Mesendoderm (in vitro differentiated cells): Measurements from ENCODE around the gene TYSND1.
A peak's percentile ranks its signal among the peaks of the same experiment; 100 is the strongest.
"Not testable (repeated sequence)": the region's sequence is repeated elsewhere in the genome, so short reads cannot be mapped to it uniquely, and the experiment has no call there.

Experiments used
- DNase-seq: peaks from one replicate; pipeline ENCODE4 v3.0.0; 2013
- H2AK5ac ChIP-seq: 2 replicates; pipeline ENCODE4 v1.6.1; 2013; ENCODE audit warnings: low read length, inconsistent platforms
- H2BK120ac ChIP-seq: 2 replicates; pipeline ENCODE4 v1.6.1; 2013; ENCODE audit warnings: low read depth, mild to moderate bottlenecking, low read length, moderate library complexity, mixed read lengths
- H2BK15ac ChIP-seq: replicated peaks from 2 replicates; pipeline ENCODE4 v1.6.1; 2013; ENCODE audit warnings: low read depth, mild to moderate bottlenecking, moderate library complexity
- H2BK5ac ChIP-seq: 2 replicates; pipeline ENCODE4 v1.6.1; 2013; ENCODE audit warnings: low read length, inconsistent platforms
- H3K18ac ChIP-seq: 2 replicates; pipeline ENCODE4 v1.6.1; 2013; ENCODE audit warnings: mild to moderate bottlenecking, low read length, mixed read lengths
- H3K23ac ChIP-seq: one replicate; pipeline ENCODE4 v1.6.1; 2013; ENCODE audit warnings: low read length
- H3K27ac ChIP-seq: 2 replicates; pipeline ENCODE4 v1.5.1; 2013; ENCODE audit warnings: low read depth, mild to moderate bottlenecking, inconsistent platforms, low read length, moderate library complexity
- H3K27me3 ChIP-seq: 2 replicates; pipeline ENCODE4 v1.6.1; 2013; ENCODE audit warnings: low read length, control low read depth, mild to moderate bottlenecking, inconsistent platforms; ENCODE audit not compliant: insufficient read depth, poor library complexity
- H3K36me3 ChIP-seq: 2 replicates; pipeline ENCODE4 v1.6.1; 2013; ENCODE audit warnings: low read length, inconsistent platforms; ENCODE audit not compliant: control insufficient read depth, insufficient read depth
- H3K4ac ChIP-seq: one replicate; pipeline ENCODE4 v1.6.1; 2013; ENCODE audit warnings: low read depth, mild to moderate bottlenecking, low read length, moderate library complexity
- H3K4me1 ChIP-seq: 2 replicates; pipeline ENCODE4 v1.6.1; 2013; ENCODE audit warnings: low read depth, low read length, inconsistent platforms; ENCODE audit not compliant: control insufficient read depth
- H3K4me2 ChIP-seq: 2 replicates; pipeline ENCODE4 v1.6.1; 2013; ENCODE audit warnings: low read length
- H3K4me3 ChIP-seq: 2 replicates; pipeline ENCODE4 v1.5.1; 2013; ENCODE audit warnings: mild to moderate bottlenecking, low read length
- H3K56ac ChIP-seq: one replicate; pipeline ENCODE4 v1.6.1; 2013; ENCODE audit warnings: low read length
- H3K79me1 ChIP-seq: 2 replicates; pipeline ENCODE4 v1.6.1; 2013; ENCODE audit warnings: low read length, inconsistent platforms
- H3K79me2 ChIP-seq: 2 replicates; pipeline ENCODE4 v1.6.1; 2013; ENCODE audit warnings: mild to moderate bottlenecking, low read length; ENCODE audit not compliant: control insufficient read depth, insufficient read depth
- H3K9ac ChIP-seq: 2 replicates; pipeline ENCODE4 v1.6.1; 2013; ENCODE audit warnings: low read length, inconsistent platforms
- H4K5ac ChIP-seq: one replicate; pipeline ENCODE4 v1.6.1; 2013; ENCODE audit warnings: low read length
- H4K8ac ChIP-seq: one replicate; pipeline ENCODE4 v1.6.1; 2013; ENCODE audit warnings: low read depth, mild to moderate bottlenecking, control low read depth, low read length, moderate library complexity
- WGBS: extraction: QIAGEN DNeasy Blood & Tissue Kit; methylation state at CpG from one replicate; pipeline ENCODE4 v1.1.7; 2013; ENCODE audit warnings: low lambda C conversion rate, missing lambda C conversion rate; ENCODE audit not compliant: insufficient coverage; ENCODE audit errors: extremely low coverage; 5-methylcytosine and 5-hydroxymethylcytosine counted together

Gene TYSND1

DNA sequence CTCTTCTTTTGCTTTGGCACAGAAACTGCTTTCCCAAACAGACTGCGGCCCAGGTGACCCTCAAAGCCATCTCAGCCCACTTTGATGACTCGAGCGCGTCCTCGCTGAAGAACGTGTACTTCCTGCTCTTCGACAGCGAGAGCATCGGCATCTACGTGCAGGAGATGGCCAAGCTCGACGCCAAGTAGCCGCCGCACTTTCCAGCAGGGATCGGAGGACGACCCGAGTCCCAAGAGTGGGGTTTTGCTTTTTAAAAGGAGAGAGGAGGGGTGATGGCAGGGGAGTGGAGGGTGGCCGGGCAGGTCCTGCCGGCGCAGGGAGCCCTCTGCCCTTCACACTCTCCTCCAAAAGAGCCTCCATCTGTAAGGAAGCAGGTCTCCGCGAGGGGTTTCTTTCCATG is 35.0 kb downstream of the TYSND1 start:
- Histone ChIP-seq H3K18ac (no peak overlapping the region), H4K8ac (no peak overlapping the region), H2BK5ac (no peak overlapping the region), H2BK120ac (no peak overlapping the region), H3K36me3 (peaks cover 8% of the 10 kb centered on the region), H3K79me1 (no peaks in the 10 kb centered on the region), H3K79me2 (no peaks in the 10 kb centered on the region), H3K9ac (no peak overlapping the region), H3K23ac (no peak overlapping the region), H2BK15ac (no peak overlapping the region), H3K4me2 (no peak overlapping the region), H3K56ac (no peak overlapping the region), H3K4me3 (no peak overlapping the region), H3K4ac (no peak overlapping the region), H3K4me1 (no peaks in the 10 kb centered on the region), H4K5ac (no peak overlapping the region), H3K27me3 (no peaks in the 10 kb centered on the region), H2AK5ac (no peak overlapping the region), H3K27ac (no peak overlapping the region)
- no peak for DNase-seq
- WGBS, result no CpG with 5 or more reads among the region's 22 CpGs

DNA sequence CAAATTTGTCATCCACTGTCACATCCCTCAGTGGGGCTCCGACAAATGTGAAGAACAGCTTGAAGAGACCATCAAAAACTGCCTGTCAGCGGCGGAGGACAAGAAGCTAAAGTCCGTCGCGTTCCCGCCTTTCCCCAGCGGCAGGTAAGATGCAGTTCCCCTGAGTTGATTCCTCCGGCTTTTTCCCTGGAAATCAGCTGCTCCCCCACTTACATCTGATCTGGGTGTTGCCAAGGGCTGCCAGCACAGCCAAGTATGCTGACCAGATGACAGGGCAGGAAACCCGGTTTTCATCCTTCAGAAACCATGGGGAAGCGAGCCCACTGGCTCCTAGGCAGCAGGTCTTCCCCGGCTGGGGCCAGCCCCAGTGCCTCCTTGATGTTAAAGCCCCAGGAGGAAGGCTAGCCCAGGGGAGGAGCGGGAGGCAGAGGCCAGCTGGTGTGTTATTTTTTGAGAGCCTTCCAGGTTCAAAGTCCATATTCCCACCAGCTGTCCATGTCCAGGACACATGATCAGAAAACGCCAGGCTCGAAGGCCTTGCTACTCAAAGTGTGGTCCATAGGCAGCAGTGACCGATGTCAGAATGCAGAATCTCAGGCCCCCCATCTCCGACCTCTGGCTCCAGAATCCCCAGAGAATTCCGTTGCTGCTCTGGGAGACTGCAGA is 37.3 kb downstream of the TYSND1 start:
- peaks cover 8% of the 10 kb centered on the region for H3K36me3 ChIP-seq

DNA sequence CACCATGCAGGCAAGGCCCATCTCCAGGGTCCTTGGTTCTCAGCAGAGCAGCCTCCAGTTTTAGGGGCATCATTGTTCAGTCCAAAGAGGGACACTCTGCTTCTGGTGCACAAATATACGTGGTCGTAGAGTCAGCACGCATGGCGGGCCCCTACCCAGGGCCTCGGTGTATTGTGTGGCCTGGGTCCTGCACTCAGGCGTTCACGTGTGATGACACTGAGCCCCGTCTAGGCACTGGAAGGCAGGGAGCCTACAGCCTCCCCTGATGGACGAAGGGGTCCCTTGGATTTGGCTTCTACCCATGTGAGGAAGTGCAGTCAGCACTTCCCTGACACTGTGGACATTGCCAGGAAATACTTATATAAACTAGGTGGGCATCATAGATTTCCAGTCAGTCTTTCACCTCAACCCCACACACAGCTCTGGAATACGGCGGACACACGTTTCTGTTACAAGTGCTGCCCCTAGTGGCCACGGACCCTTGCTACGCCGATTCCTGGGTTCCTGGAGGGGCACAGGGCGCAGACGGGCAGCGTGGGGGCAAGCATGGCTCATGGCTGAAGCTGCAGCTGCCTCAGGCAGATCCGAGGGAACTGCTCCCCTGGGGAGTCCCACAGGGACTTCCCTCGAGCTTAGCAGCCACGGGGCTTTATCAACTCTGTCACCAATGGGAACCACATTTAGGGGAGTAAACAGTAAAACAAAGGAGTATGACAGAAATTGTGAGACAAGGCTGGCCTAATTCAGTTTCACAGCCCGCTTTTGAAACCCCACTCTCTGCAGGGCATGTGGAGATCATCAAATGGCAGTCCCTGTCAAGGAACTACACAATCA is 39.3 kb downstream of the TYSND1 start:
- Histone ChIP-seq H2BK5ac (no peak overlapping the region), H3K56ac (no peak overlapping the region), H3K4ac (no peak overlapping the region), H3K9ac (no peak overlapping the region), H3K4me3 (no peak overlapping the region), H3K23ac (no peak overlapping the region), H3K4me1 (no peaks in the 10 kb centered on the region), H3K4me2 (no peak overlapping the region), H3K27me3 (no peaks in the 10 kb centered on the region), H3K79me2 (no peaks in the 10 kb centered on the region), H2AK5ac (no peak overlapping the region), H3K18ac (no peak overlapping the region), H3K36me3 (peaks cover 8% of the 10 kb centered on the region), H2BK120ac (no peak overlapping the region), H4K8ac (no peak overlapping the region), H2BK15ac (no peak overlapping the region), H3K79me1 (no peaks in the 10 kb centered on the region), H4K5ac (no peak overlapping the region), H3K27ac (no peak overlapping the region)
- peak; percentile 70 for DNase-seq
- no CpG with 5 or more reads among the region's 22 CpGs for WGBS

More for the DNA sequence above, 37.3 kb downstream of the TYSND1 start:
- Histone ChIP-seq H4K5ac (no peak overlapping the region), H3K23ac (no peak overlapping the region), H2BK5ac (no peak overlapping the region), H3K18ac (no peak overlapping the region), H3K4ac (no peak overlapping the region), H2BK120ac (no peak overlapping the region), H2BK15ac (no peak overlapping the region), H3K27me3 (no peaks in the 10 kb centered on the region), H4K8ac (no peak overlapping the region), H3K79me2 (no peaks in the 10 kb centered on the region), H3K4me3 (no peak overlapping the region), H3K79me1 (no peaks in the 10 kb centered on the region), H2AK5ac (no peak overlapping the region), H3K56ac (no peak overlapping the region), H3K9ac (no peak overlapping the region), H3K4me1 (no peaks in the 10 kb centered on the region), H3K4me2 (no peak overlapping the region), H3K27ac (no peak overlapping the region)
- DNase-seq, result no peak
- no CpG with 5 or more reads among the region's 18 CpGs for WGBS

DNA sequence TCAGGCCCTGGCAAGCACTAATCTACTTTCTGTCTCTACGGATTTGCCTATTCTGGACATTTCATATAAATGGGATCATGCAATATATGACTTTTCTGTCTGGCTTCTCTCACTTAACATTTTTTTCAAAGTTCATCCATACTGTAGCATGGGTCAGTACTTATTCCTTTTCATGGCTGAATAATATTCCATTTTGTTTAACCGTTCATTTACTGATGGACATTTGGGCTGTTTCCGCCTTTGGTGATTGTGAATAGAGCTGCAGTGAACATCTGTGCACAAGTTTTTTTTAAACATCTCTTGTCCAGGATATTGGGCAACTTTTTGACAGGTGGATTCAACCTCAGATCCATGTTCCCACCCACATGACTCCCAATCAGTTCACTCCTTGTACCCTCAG is 44.8 kb downstream of the TYSND1 start:
- Histone ChIP-seq H3K4me2 (no peak overlapping the region), H3K36me3 (peaks cover 3% of the 10 kb centered on the region), H3K79me1 (no peaks in the 10 kb centered on the region), H3K4ac (no peak overlapping the region), H4K5ac (no peak overlapping the region), H4K8ac (no peak overlapping the region), H2AK5ac (no peak overlapping the region), H3K18ac (no peak overlapping the region), H3K4me3 (no peak overlapping the region), H2BK15ac (no peak overlapping the region), H3K9ac (no peak overlapping the region), H2BK120ac (no peak overlapping the region), H3K27ac (no peak overlapping the region), H2BK5ac (no peak overlapping the region), H3K27me3 (no peaks in the 10 kb centered on the region), H3K56ac (no peak overlapping the region), H3K23ac (no peak overlapping the region), H3K79me2 (no peaks in the 10 kb centered on the region), H3K4me1 (no peaks in the 10 kb centered on the region)
- no CpG with 5 or more reads among the region's 3 CpGs for WGBS
- DNase-seq, result no peak

DNA sequence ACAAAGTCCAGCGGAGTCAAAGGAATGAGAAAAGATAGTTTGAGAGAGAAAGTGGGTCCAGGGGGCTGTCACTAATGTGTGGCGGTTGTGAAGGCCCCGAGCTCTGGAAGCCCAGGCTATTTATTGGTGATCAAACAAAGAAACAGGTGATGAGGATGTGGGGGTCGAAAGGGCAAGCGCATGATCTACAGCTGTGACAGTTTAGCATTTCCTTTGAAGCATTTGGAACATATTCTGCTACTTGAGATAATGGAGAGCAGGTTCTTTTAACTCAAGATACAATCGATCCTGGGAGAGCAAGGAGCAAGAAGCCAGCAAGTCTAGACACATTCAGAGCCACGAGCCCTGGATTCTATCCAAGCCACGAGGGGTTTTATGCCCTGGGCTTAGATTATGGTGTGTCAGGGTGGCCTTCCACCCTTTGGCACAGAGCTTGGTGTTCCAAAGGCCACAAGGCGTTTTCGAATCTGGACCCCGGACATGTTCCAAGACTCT is 45.4 kb downstream of the TYSND1 start:
- not testable (repeated sequence) for H3K18ac ChIP-seq, H3K27ac ChIP-seq, H4K5ac ChIP-seq, H2BK5ac ChIP-seq, H2BK15ac ChIP-seq, H3K79me2 ChIP-seq, H3K4me2 ChIP-seq, H3K27me3 ChIP-seq, H3K23ac ChIP-seq, H3K56ac ChIP-seq, H3K4ac ChIP-seq, DNase-seq, H2AK5ac ChIP-seq, H3K4me1 ChIP-seq, H2BK120ac ChIP-seq, H3K9ac ChIP-seq, H3K36me3 ChIP-seq, H3K79me1 ChIP-seq, H4K8ac ChIP-seq, H3K4me3 ChIP-seq
- WGBS, result no CpG with 5 or more reads among the region's 11 CpGs
